ENCODE measurements around the gene KRT4. TPM values are rescaled to one million over a fixed set of nuclear protein-coding genes. Genes with fewer than 3 reads are reported as not detected.

The KRT4 gene
- total RNA-seq, 2 experiments from 2014 or later, result not detected

DNA sequence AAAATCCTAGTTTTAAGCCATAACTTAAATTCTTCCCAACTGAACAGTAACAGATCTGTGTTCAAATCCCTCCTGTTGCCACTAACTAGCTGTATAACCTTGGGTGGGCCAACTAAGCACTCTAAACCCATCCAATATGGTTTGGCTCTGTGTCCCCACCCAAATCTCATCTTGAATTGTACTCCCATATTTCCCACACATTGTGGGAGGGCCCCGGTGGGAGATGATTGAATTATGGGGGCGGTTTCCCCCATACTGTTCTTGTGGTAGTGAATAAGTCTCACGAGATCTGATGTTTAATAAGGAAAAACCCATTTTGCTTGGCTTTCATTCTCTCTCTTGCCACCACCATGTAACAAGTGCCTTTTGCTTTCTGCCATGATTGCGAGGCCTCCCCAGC, 1.2 kb upstream of the KRT4 start:
- intact Hi-C loops (cut with micrococcal nuclease; ENCODE audit: unreplicated experiment), result no loop called here
- H3K27ac ChIP-seq (ENCODE audit: low read depth, low read length, poor library complexity, severe bottlenecking), result no peak overlapping the region
- ChIA-PET POLR2A (no interaction called here), CTCF (ENCODE audit: unreplicated experiment) (no interaction called here)
- no peaks in the 10 kb centered on the region for H3K9me3 ChIP-seq (ENCODE audit: low read length)
- TF ChIP-seq, protein P1, sequence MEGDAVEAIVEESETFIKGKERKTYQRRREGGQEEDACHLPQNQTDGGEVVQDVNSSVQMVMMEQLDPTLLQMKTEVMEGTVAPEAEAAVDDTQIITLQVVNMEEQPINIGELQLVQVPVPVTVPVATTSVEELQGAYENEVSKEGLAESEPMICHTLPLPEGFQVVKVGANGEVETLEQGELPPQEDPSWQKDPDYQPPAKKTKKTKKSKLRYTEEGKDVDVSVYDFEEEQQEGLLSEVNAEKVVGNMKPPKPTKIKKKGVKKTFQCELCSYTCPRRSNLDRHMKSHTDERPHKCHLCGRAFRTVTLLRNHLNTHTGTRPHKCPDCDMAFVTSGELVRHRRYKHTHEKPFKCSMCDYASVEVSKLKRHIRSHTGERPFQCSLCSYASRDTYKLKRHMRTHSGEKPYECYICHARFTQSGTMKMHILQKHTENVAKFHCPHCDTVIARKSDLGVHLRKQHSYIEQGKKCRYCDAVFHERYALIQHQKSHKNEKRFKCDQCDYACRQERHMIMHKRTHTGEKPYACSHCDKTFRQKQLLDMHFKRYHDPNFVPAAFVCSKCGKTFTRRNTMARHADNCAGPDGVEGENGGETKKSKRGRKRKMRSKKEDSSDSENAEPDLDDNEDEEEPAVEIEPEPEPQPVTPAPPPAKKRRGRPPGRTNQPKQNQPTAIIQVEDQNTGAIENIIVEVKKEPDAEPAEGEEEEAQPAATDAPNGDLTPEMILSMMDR (conservative IDR thresholded peaks at IDR 0.05; ENCODE audit: low read length), result no peak
- TF ChIP-seq EZH2phosphoT487 (IDR thresholded peaks at IDR 0.05; ENCODE audit: borderline replicate concordance, low read depth, low read length), result no peak
- H3K4me3 ChIP-seq (ENCODE audit: low read depth, low read length, poor library complexity, severe bottlenecking), result no peak overlapping the region
- H3K4me2 ChIP-seq (ENCODE audit: low read length), result no peak overlapping the region
- no peaks in the 10 kb centered on the region for H3K79me2 ChIP-seq (ENCODE audit: insufficient read depth, low read depth, low read length)
- no peaks in the 10 kb centered on the region for H3K9me2 ChIP-seq (ENCODE audit: insufficient read depth, low read length)
- no peak overlapping the region for H2AFZ ChIP-seq (ENCODE audit: low read length)
- no peak for DNase-seq (ENCODE audit: low spot score)
- no peaks in the 10 kb centered on the region for H3K36me3 ChIP-seq (ENCODE audit: insufficient read depth, low read length)
- H3K4me1 ChIP-seq (ENCODE audit: insufficient read depth, low read length, poor library complexity, severe bottlenecking), result no peaks in the 10 kb centered on the region
- H4K20me1 ChIP-seq (ENCODE audit: insufficient read depth, low read length), result no peaks in the 10 kb centered on the region
- no TSS peak for BruUV-seq (replicated peaks)

DNA sequence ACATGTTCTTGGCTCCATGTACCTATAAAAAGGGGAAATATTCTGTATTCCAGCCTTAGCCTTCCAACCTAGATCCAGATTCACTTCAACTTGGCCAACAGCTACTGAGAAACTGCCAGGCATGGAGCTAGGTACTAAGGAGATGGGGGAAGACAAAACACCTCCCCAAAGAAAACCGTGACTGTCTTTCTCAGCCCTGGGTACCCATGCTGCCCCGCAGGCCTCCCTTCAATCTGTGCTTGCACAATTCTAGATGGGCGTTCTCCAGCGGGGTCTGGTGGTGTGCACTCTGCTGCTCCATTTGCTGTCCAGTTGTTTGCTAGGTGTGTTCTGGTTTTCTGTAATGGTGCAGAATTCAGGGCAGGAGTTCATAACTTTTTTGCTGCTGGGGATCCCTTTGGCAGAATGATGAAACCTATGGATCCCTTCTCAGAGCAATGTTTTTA, 817 bp upstream of the KRT4 start:
- H3K9me2 ChIP-seq (ENCODE audit: insufficient read depth, low read length), result no peaks in the 10 kb centered on the region
- no peaks in the 10 kb centered on the region for H3K79me2 ChIP-seq (ENCODE audit: insufficient read depth, low read depth, low read length)
- H3K9me3 ChIP-seq (ENCODE audit: low read length), result no peaks in the 10 kb centered on the region
- H3K27ac ChIP-seq (ENCODE audit: low read depth, low read length, poor library complexity, severe bottlenecking), result no peak overlapping the region
- no peak overlapping the region for H2AFZ ChIP-seq (ENCODE audit: low read length)
- H3K36me3 ChIP-seq (ENCODE audit: insufficient read depth, low read length), result no peaks in the 10 kb centered on the region
- TF ChIP-seq, protein P1 (conservative IDR thresholded peaks at IDR 0.05; ENCODE audit: low read length), result no peak
- TF ChIP-seq EZH2phosphoT487 (IDR thresholded peaks at IDR 0.05; ENCODE audit: borderline replicate concordance, low read depth, low read length), result no peak
- ChIA-PET POLR2A (no interaction called here), CTCF (ENCODE audit: unreplicated experiment) (no interaction called here)
- no peak overlapping the region for H3K4me3 ChIP-seq (ENCODE audit: low read depth, low read length, poor library complexity, severe bottlenecking)
- no peaks in the 10 kb centered on the region for H4K20me1 ChIP-seq (ENCODE audit: insufficient read depth, low read length)
- no TSS peak for BruUV-seq (replicated peaks)
- no peak overlapping the region for H3K4me2 ChIP-seq (ENCODE audit: low read length)
- no peak for DNase-seq (ENCODE audit: low spot score)
- H3K4me1 ChIP-seq (ENCODE audit: insufficient read depth, low read length, poor library complexity, severe bottlenecking), result no peaks in the 10 kb centered on the region
- intact Hi-C loops (cut with micrococcal nuclease; ENCODE audit: unreplicated experiment), result no loop called here

DNA sequence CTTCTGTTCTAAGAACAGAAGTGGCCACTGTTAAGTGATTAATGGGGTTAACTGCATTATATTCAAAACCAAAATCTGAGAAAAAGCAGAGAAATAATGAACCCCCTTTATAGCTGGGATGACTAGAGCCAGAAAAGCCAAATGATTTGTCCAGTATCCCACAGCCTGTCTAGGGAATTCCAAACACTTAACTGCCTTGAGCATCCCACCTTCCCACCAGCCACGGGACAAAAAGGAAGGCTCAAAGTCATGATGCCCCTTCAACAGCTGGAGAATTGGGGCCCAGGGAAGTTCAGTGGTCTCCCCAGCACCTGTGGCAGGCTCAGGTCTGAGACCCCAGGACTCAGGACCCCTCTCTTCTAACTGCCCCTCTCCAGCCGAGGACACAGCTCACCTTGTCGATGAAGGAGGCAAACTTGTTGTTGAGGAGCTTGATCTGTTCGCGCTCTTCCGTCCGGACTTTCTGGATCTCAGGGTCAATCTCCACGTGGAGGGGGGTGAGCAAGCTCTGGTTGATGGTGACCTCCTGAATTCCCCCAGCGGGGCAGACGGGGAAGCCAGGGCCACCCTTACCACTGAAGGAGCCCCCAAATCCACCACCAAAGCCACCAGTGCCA, 605 bp downstream of the KRT4 start:
- CTCF ChIA-PET (ENCODE audit: unreplicated experiment), result no interaction called here
- Histone ChIP-seq H3K9me3 (ENCODE audit: low read length) (no peaks in the 10 kb centered on the region), H3K4me3 (ENCODE audit: low read depth, low read length, poor library complexity, severe bottlenecking) (no peak overlapping the region), H4K20me1 (ENCODE audit: insufficient read depth, low read length) (no peaks in the 10 kb centered on the region), H3K36me3 (ENCODE audit: insufficient read depth, low read length) (no peaks in the 10 kb centered on the region), H2AFZ (ENCODE audit: low read length) (no peak overlapping the region), H3K79me2 (ENCODE audit: insufficient read depth, low read depth, low read length) (no peaks in the 10 kb centered on the region), H3K9me2 (ENCODE audit: insufficient read depth, low read length) (no peaks in the 10 kb centered on the region), H3K4me2 (ENCODE audit: low read length) (no peak overlapping the region), H3K27ac (ENCODE audit: low read depth, low read length, poor library complexity, severe bottlenecking) (no peak overlapping the region), H3K4me1 (ENCODE audit: insufficient read depth, low read length, poor library complexity, severe bottlenecking) (no peaks in the 10 kb centered on the region)
- no peak for DNase-seq (ENCODE audit: low spot score)
- POLR2A ChIA-PET, result no interaction called here
- intact Hi-C loops (cut with micrococcal nuclease; ENCODE audit: unreplicated experiment), result no loop called here
- no peak for TF ChIP-seq EZH2phosphoT487 (IDR thresholded peaks at IDR 0.05; ENCODE audit: borderline replicate concordance, low read depth, low read length)
- TF ChIP-seq, protein P1 (conservative IDR thresholded peaks at IDR 0.05; ENCODE audit: low read length), result no peak
- no TSS peak for BruUV-seq (replicated peaks)
